Nucleus accumbens (tissue), 56 donors: Measurements from ENCODE around the gene PRRT4.

Experiments
- DNase-seq, 56 donors: peaks; one replicate each; lab custom pipeline; 2025; lab: John Stamatoyannopoulos, UW

The PRRT4 gene

DNA sequence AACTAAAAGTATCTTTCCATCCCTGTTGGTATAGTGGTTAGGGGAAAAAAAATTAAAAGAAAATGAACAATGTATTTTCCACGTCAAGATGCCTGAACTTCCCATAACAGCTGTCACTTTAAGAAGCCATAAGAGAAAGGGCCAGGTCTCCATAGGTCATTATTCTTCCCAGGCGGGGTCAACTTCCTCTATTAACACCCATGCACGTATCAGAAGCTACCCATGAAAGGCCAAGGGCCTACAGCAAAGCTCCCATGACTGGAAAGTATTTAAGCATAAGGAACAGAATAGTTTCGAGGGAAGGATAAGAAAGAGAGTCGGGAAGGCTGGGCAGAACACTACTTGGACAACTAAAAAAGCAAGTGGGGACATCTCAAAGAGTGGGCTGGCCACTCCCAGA is 57.8 kb downstream of the PRRT4 start:
- DNase-seq = no peak

DNA sequence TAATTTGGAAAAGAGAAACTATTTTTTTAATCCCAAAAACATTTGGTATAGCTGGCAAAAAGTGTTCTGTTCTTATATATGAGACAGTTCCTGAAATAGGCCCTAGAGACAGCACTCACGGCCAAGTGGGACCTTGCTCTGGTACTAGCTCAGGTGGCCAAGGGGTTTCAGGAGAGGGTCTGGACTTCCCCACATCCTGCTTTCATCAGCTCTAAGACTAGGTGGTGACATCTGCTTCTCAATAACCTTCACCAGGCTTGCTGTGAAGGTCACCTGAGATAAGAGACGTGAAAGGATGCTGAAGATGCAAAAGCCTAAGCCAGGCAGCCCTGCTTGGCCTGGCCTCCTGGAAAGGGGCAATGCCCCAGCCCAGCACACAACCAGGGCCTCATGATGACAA is 58.4 kb downstream of the PRRT4 start:
- DNase-seq = no peak

DNA sequence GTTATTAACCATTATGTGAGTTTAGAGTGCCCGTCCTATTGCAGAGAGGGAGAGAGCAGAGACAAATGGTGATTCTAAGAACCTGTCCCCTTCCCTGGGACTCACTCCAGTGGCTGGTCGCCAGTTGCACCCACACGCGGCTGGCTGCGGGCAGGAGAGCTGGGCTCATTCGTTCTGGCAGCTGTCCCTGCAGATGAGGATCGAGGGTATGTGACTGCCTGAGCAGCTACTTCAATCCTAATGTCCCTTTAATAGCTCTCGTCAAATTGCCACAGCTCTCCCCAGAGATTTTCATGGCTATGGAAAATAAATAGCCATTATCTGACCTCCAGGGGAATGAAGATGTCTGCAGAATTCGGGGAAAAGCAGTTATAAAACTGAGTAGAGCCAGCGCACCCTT is 59.4 kb downstream of the PRRT4 start:
- no peak for DNase-seq
